Measurements from ENCODE around the gene FRMPD4.
A peak's percentile ranks its signal among the peaks of the same experiment; 100 is the strongest.

FRMPD4 gene

DNA sequence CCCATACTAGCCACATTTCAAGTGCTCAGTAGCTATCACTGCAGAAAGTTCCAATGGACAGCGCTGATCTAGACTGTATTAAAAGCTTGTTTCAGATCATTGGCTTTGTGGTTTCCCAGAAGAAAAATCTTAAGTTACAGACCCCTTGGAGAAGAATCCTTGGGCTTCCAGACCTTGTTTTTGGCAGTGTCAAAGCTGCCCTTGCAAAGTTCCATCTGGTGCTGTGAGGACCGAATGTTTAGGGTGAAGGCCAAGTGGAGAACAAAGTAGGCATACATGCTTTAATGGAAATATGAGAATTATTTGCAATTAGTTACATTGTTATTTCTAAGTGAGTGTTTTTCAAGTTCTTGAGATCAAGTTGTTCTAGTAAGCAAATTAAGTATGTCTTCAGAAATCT, 144.7 kb downstream of the FRMPD4 start:
- FAIRE-seq = no peak
- DNase-seq (ENCODE audit: extremely low spot score, insufficient read length, low read depth) = no peak

DNA sequence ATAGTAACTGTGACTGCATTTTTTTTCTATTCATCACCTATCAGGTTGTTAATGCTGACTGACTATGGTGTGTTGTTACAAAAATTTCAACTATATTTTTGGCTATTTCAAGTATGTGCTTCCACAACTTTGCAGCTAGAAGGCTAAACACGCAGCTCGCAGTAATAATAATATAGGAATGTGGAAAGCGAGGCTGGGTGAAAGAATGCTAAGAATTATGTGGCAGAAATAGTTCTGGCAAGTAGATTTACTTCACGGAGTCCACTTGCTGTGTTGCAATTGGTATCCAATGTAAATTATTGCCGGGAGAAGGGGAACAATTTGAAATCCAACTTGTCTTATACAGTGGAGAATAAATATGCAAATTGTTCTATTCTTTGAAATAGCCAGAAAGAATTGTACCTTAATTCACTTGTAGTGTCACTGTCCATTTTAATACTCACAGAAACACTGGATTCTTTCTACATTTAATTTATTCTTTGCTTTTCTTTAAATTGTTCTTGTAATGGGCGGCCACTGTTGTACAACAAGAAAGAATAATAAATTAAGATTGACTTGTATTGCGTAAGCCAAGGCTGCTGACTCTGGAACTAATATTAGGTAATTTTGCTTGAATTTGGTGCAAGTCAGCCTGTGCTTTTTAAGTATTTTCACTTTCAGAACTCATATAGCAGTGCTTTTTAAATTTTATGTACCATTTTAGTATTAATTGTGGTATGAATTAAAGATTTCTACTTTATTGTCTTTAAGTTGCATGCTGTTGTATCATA, 154.9 kb downstream of the FRMPD4 start:
- DNase-seq (ENCODE audit: extremely low spot score, insufficient read length, low read depth) = no peak

DNA sequence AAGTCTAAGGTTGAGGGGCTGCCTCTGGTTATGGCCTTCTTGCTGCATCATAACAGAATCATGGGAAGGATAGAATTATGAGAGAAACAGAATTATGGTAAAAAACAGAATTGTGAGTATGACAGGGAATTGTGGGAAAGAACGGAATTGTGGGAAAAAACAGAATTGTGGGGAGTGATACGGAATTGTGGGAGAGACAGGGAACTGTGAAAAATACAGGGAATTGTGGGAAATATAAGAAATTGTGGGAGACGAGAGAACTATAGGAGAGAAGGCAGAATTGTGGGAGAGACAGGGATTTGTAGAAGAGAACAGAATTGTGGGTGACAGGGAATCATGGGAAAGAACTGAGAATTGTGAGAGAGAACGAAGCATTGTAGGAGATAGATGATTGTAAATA, 159.1 kb downstream of the FRMPD4 start:
- FAIRE-seq = no peak
- no peak for DNase-seq (ENCODE audit: extremely low spot score, insufficient read length, low read depth)

More for the DNA sequence above, 154.9 kb downstream of the FRMPD4 start:
- FAIRE-seq = no peak

DNA sequence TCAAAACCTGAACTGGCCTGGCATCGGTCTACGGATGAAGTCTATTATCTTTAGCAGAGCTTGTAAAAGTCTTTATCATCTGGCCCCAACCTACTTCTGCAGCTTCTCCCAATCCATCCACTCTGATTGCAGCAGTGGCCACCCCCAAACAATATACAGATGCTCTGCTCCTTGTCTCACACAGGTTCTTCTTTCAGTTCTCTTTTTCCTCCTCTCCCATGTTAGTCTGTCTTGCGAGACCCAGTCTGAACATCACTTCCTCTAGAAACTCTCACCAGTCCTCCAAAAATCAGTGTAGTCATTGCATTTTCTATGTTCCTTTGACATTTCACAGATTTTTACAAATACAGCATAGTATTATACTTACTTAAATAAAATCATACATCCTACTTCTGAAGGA, 163.0 kb downstream of the FRMPD4 start:
- DNase-seq (ENCODE audit: extremely low spot score, insufficient read length, low read depth) = no peak
- FAIRE-seq = no peak

DNA sequence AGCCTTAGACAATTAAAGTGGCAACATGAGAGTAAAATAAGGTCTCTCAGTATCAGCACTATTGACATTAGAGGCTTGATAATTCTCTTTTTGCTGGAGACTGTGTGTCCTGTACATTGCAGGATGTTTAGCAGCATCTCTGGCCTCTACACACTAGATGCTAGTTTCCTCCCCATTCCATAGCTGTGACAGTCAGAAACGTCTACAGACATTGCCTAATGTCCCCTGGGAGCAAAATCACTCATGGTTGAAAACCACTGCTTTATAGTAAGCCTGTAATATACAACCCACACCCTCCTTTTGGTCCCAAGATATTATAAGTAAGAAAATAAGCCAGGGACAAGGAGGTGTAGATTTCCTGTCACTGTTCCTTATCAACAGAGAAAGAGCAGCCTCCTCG, 166.0 kb downstream of the FRMPD4 start:
- DNase-seq (ENCODE audit: extremely low spot score, insufficient read length, low read depth) (no peak), FAIRE-seq (no peak)

DNA sequence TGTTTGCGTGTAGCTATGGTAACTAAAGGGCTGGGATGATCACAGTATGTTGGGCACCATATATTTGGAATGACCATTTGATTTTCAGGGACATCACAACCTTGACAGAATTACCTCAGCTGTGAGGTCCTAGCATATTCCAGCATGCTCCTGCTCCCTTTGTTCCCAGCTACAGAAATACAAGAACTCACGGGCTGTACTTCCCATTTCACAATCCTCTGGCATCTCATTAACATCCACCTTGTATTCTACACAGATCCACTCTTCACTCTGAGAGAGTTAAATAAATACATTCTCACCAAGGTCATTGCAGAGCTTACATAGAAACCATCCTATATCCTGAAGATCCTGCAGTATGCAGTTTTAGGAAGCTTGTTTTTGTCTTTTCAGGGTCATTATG, 169.7 kb downstream of the FRMPD4 start:
- FAIRE-seq (no peak), DNase-seq (ENCODE audit: extremely low spot score, insufficient read length, low read depth) (no peak)

DNA sequence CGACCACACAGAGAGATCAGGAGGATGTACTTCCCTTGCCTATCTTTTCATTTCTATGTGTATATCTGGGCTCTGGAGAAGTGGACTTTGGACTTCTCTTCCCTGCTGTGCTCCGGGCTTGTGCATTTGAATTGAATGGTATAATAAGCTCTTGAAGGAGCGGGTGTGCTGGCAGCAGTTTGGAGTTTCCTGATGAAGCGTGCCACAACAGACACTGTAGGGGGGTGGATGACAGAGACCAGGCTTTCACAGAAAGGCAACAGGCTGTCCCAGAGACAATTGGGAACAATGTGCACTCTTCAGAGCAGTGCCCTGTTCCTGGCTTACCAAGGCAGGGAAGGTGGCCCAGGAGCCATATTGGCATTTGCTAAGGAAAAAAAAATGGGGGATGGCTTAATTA, 170.1 kb downstream of the FRMPD4 start:
- FAIRE-seq = no peak
- DNase-seq (ENCODE audit: extremely low spot score, insufficient read length, low read depth) = no peak

DNA sequence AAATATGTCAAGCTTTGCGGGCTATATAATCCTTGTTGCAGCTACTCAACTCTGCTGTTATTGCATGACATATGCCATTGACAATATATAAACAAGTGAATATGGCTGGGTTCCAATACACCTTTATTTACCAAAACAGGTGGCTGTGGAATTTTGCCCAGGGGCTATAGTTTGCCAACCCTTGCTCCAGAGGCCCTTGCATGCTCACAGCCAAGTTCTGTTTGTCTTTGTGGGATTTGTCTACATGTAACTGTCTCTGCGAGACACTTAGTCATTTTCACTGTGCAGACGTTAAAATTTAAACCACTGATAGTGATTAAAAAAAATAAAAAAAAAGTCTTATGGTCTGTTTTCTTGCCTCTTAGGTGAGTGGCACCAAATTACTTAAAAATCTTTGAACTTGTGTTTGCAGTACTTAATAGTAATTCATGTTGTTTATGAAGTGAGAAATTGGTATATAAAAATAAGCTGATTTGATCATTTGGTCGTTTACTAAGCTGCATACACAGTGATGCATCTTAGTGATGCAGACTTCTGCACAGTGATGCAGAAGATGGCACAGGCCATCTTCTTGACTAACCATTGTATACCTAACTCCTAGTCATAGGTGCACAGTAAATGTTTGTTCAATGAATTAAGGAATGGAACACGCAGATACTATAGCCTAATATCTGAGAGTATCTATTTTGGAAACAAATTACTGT, 170.9 kb downstream of the FRMPD4 start:
- DNase-seq (ENCODE audit: extremely low spot score, insufficient read length, low read depth) (no peak), FAIRE-seq (no peak)

DNA sequence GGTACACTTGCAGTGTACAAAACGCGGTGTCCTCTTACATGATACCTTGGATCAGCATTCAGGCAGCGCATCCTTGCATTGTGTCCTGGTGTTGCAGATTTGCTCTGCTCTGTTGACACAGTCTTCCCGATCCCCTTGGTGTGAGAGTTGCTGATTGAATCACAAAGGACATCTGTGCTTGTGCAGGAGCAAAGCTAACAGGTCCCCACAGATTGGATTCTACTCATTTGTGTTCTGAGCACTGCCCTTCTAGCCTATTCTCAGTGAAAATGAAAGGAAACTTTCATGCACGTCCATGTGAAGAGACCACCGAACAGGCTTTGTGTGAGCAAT, 171.4 kb downstream of the FRMPD4 start:
- DNase-seq (ENCODE audit: extremely low spot score, insufficient read length, low read depth) = no peak
- FAIRE-seq = no peak

DNA sequence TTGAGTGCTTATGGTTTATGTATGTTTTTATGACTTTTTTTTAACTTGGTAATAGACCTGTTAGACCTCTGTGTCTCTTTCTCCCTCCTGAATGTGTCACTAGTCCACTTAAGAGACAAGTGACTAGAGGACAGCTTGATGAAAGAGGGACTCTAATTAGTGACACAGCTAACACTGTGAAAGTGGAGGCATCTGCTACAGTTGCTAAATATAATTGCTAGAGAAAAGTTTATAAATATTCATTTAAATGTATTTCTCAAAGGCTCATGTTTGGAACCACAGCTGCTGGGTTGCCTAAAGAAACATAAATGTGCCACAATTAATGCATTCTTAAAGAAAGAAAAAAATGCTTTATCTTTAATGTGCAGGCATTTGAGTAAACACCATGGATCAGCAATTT, 176.4 kb downstream of the FRMPD4 start:
- FAIRE-seq = no peak
- no peak for DNase-seq (ENCODE audit: extremely low spot score, insufficient read length, low read depth)

DNA sequence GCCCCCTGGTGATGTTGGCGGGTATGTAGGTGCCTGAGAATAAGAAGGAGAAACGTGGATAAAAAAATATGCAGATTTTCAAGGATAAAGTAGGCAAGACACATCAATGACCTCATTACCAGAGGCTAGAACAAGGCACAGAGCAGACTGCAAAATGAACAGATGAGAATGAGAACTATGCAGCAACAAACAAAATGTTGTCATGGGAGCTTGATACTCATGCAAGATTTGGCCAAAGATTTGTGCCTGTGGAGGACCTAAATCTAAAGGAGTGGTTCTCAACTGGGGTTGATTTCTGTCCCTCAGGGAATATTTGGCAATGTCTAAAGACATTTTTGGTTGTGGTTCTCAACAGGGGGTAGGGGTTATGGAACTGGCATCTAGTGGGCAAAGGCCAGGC, 177.3 kb downstream of the FRMPD4 start:
- no peak for DNase-seq (ENCODE audit: extremely low spot score, insufficient read length, low read depth)
- peak; percentile 42 for FAIRE-seq

DNA sequence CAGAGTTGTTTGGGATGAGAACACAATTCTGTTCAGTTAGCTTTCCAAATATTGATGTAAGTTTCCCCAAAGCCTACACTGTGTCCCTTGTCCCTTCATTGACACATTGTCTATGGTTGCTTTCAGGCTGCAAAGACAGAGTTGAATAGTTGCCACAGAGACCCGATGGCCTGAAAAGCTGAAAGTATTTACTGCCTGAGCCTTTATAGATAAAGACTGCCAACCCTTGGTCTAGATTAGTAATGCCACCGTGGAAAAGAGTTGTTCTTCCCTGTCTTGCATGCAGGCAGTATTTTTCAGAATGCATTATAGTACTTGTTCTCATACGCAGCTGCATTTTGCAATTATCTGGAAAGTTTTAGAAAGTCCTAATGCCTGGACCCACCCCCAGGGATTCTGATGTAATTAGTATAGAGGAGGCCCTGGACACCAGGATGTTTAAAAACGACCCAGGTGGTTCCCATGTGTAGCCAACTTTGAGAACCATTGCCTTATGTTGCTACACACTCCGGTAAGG, 180.8 kb downstream of the FRMPD4 start:
- FAIRE-seq = no peak
- DNase-seq (ENCODE audit: extremely low spot score, insufficient read length, low read depth) = no peak

DNA sequence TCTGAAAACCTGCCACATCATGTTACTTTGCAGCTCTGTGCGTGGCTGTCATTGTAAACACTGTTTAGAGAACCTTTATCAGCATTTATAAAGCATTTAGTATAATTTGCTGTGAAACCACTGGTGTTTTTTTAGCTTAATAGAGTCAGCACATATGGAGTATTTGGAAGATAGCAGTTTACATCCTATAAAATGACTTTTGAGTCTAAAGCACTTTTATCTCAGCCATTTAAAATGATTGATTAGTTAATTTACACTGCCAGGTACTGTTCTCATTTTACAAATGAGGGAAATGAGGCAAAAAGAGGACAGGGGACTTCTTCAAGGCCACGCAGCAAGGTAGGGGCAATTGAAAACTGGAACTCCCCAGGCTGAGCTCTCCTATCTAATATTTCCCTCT, 181.7 kb downstream of the FRMPD4 start:
- FAIRE-seq = no peak
- no peak for DNase-seq (ENCODE audit: extremely low spot score, insufficient read length, low read depth)

DNA sequence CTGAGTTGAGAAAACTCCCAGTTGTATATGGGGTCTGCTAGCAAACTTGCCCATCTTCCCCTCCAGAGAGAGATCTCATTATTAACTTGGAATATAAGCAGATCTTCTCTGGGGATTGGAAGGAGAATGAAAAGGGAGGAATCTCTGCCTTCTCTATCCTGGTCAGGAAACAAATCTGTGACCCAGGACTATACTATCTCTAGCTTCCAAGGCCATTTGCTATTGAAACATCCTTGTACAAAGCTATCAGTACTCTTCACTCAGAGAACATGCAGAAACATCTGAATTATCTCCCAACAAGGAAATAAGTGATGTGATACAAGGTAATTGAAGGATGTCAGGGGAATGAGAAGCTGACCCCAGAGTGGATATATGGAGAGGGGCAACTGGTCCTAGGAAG, 183.8 kb downstream of the FRMPD4 start:
- no peak for FAIRE-seq

DNA sequence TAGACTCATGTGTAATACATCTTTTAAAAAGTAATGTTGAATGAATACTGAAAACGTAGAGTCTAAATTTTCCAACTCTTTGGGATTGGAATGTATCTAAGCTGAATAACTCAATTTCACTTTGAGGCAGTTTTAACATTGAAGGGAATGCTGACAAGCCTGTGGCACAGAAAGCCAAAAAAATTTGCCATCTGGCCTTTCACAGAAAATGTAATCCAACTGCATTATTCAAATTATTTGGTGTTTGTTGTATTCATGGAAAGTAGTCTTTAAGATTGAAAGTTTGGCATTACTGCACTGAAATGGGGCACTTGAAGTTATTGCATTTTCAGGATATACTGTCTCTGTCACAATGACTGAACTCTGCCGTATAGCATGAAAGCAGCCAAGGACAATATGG, 186.9 kb downstream of the FRMPD4 start:
- DNase-seq (ENCODE audit: extremely low spot score, insufficient read length, low read depth) (no peak), FAIRE-seq (no peak)

More for the DNA sequence above, 183.8 kb downstream of the FRMPD4 start:
- DNase-seq (ENCODE audit: extremely low spot score, insufficient read length, low read depth) = no peak

DNA sequence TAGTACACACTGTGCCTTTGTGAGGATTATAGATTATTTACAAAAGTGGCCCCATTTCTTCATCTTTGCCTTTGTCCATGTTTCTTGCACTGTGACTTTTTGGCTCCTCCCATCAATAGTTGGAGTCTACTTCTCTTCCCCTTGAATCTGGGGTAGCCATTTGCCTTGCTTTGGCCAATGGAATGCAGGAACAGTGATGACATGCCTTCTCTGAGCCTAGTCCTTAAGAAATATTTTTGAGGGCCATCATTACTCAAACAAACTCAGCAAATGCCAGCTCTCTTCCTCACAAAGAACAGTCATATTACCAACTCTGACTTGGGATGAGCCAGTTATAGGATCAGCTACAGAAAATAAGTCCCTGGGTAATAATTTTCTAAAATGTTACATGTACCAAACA, 189.6 kb downstream of the FRMPD4 start:
- FAIRE-seq (no peak), DNase-seq (ENCODE audit: extremely low spot score, insufficient read length, low read depth) (no peak)

DNA sequence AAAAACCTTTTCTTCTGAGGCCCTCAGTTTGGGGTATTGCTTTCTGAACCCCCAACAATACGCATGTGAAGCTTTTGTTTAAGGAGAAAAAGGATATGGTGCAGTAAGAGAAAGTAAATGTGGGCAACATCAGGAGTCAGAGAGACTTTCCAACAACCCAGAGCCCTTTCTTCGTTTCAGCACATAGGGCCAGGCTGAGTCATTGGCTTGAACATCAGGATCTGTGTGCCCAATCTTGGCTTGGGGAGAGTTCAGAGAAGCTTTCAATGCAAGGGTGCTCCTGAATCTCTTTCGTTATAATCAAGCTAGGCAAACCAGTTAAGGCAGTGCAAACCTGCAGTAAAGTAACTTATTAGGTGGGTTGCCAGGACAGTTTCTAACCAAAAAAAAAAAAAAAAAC, 191.2 kb downstream of the FRMPD4 start:
- FAIRE-seq (no peak), DNase-seq (ENCODE audit: extremely low spot score, insufficient read length, low read depth) (no peak)

DNA sequence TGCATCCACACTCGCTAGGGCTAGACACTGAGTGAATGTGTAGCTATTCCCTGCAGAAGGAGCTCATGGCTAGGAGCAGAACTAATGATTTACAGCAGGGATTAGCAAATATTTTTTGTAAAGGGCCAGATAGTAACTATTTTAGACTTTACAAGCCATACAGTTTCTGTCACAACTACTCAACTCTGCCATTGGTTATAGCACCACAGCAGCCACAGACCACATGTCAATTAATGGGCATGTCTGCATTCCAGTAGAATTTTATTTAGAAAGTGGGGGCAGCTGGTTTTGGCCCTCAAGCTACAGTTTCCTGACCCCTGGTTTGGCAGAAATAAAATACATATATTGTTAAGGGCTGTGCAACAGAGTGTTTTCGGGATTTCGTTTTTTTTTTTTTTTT, 192.6 kb downstream of the FRMPD4 start:
- no peak for FAIRE-seq
- no peak for DNase-seq (ENCODE audit: extremely low spot score, insufficient read length, low read depth)

DNA sequence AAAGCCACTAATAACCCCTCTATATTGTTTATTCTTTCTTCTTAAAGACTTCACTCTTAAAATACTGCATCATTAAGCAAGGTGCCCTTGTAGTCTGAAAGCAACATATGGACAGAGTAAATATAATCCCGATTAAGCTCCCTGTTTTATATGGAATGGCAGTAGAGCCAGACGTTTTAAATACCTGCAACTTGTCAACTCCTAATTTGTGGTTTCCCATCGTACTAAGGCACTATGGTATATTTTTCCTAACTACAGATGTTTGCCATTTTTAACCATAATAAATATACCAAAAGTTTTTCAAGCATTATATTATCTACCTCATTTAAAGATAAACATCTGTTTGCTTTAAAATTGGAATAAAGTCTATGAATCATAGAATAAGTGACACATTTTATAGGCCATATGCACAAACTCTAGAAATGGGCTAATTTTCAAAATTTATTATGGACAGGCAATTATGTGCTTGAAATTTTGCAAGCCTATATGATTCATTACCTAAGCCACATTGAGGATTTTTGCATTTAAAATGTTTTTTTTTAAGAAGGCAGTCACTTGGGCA, 194.6 kb downstream of the FRMPD4 start:
- DNase-seq (ENCODE audit: extremely low spot score, insufficient read length, low read depth) = no peak
- no peak for FAIRE-seq

DNA sequence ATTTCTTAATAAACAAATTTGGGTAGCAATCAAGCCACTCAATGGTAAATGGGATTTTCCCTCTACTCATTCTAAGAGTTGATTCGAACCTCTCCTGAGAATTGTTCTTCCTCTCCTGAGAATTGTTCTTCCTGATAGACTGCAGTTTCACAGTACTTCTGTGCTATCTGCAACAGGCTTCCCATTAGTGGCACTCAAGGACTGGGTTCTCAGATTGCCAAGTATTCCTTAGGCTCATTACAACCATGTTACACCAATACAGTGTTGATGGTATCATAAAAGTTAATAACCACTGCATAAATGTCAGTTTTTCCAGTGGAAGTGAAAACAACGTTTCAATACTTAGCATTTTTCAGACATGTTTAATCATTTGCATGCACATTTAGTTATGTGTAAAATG, 201.6 kb downstream of the FRMPD4 start:
- DNase-seq (ENCODE audit: extremely low spot score, insufficient read length, low read depth) (no peak), FAIRE-seq (no peak)

DNA sequence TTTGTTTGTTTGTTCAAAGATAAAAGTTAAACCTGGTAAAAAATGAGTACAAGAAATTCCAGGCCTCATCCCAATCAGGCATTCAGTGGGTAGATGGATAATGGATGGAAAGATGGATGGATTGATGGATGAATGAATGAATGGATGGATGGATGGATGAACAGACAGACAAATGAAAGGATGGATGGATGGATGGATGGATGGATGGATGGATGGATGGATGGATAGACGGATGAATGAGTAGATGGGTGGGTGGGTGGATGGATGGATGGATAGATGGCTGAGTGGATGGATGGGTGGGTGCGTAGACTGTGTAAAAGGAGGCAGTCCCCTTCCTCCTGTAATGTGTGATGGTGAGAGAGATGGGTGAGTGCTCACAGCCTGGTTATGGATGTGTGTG, 206.7 kb downstream of the FRMPD4 start:
- no peak for DNase-seq (ENCODE audit: extremely low spot score, insufficient read length, low read depth)
- no peak for FAIRE-seq

Measured in GM18507 (cell line).